Activated B cell treated with CpG ODN at 0.5 μM for 24 hours (primary cell): ENCODE measurements around the gene ARMH1. TPM values are rescaled to one million over a fixed set of nuclear protein-coding genes. Genes with fewer than 3 reads are reported as not detected.

ENCODE experiments used
- ATAC-seq: fragments of 200-7000 bp; cut with Tn5 transposase; one replicate; pipeline ENCODE4 v1.10.0; 2021; ENCODE audit warnings: low read depth, mild to moderate bottlenecking, moderate library complexity
- CTCF ChIA-PET: fragments of 350-600 bp; sonication (Branson Sonifier 250); formaldehyde crosslinking; loops from one replicate; lab custom pipeline; 2021; ENCODE audit warnings: antibody characterized with exemption; lab: Charles Lee
- POLR2A ChIA-PET: fragments of 350-600 bp; sonication (Branson Sonifier 250); formaldehyde crosslinking; loops from one replicate; lab custom pipeline; 2021; ENCODE audit warnings: antibody characterized with exemption; lab: Charles Lee
- DNase-seq: peaks from one replicate; pipeline ENCODE4 v3.0.0; 2022
- H3K27ac Mint-ChIP-seq: one replicate; pipeline ENCODE4 v1.8.0; 2020; ENCODE audit warnings: mixed read lengths
- H3K27me3 Mint-ChIP-seq: one replicate; pipeline ENCODE4 v1.8.0; 2021; ENCODE audit warnings: mixed read lengths
- H3K36me3 Mint-ChIP-seq: one replicate; pipeline ENCODE4 v1.8.0; 2021; ENCODE audit warnings: low read depth, mixed read lengths
- H3K4me1 Mint-ChIP-seq: one replicate; pipeline ENCODE4 v1.8.0; 2021; ENCODE audit warnings: mixed read lengths
- H3K4me3 Mint-ChIP-seq: one replicate; pipeline ENCODE4 v1.8.0; 2020; ENCODE audit warnings: mild to moderate bottlenecking, mixed read lengths
- H3K9me3 Mint-ChIP-seq: one replicate; pipeline ENCODE4 v1.8.0; 2020; ENCODE audit warnings: mixed read lengths
- CTCF ChIP-seq: fragments of 200-600 bp; IDR thresholded peaks from one replicate; pipeline ENCODE4 v1.8.0; 2022; ENCODE audit warnings: antibody characterized with exemption, mild to moderate bottlenecking
- intact Hi-C: fragments of 100-400 bp; cut with micrococcal nuclease; formaldehyde crosslinking; loops from one replicate; pipeline ENCODE4 v1.15.1; 2024
- total RNA-seq: library from RNA; stranded (reverse); gene quantifications from 2 replicates; pipeline ENCODE4 v1.2.3, GENCODE V29; 2022

Gene ARMH1
- total RNA-seq, 1 donor from 2014 or later = 18.1 TPM

- intact Hi-C loops = loop anchor here (10.0 kb wide), 1 partner anchor 641 kb away; the partner anchor contains the start of gene CCDC24
- Mint-ChIP-seq H3K9me3 (no peaks in the 10 kb centered on the region), H3K36me3 (peaks cover 66% of the 10 kb centered on the region), H3K4me3 (no peak overlapping the region), H3K27me3 (no peaks in the 10 kb centered on the region), H3K4me1 (peaks cover 38% of the 10 kb centered on the region), H3K27ac (no peak overlapping the region)
- ChIA-PET CTCF (interaction anchor here (0.9 kb wide), 1 partner anchor 17 kb away, joined by 3 read pairs; no protein-coding TSS in a partner anchor), POLR2A (interaction anchor here (4.9 kb wide), 1 partner anchor 38 kb away, joined by 58 read pairs; the partner anchor contains the start of genes ARMH1 and TMEM53)
- no peak for TF ChIP-seq CTCF
- no peak for ATAC-seq
- DNase-seq = no peak
Measured at GRCh38 chr1:44635439-44635838, 39.1 kb upstream of the ARMH1 start.

DNA sequence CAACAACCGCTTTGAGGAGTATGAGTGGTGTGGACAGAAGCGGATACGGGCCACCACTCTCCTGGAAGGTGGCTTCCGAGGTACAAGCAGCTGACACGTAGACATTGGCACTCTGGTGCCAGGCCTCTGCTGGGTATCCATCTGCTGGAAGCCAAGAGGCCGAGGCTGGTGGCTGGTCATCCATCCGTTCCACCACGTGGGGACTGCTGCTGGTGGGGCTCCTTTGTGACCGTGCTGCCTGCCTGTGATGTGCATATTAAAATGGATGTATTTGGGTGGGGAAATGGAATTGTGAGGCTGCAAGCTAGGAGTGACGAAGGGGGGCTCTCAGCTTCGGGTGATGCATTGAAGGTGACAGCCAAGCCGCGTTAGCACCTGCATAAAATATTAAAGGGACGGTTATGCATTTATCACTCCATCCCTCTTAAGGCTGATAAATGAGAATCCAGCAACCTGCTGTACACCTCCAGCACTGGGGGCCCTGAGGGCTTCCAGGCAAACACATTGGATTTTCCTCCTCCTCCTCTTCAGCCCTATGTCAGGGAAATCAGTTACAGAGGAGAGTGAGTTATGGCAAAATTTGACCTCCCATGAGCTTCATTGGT, 38.3 kb upstream of the ARMH1 start:
- no peak overlapping the region for H3K27ac Mint-ChIP-seq
- intact Hi-C loops = loop anchor here (10.0 kb wide), 1 partner anchor 641 kb away; the partner anchor contains the start of gene CCDC24
- no peaks in the 10 kb centered on the region for H3K9me3 Mint-ChIP-seq
- H3K36me3 Mint-ChIP-seq = peaks cover 74% of the 10 kb centered on the region
- TF ChIP-seq CTCF = no peak
- H3K4me3 Mint-ChIP-seq = no peak overlapping the region
- ChIA-PET CTCF (interaction anchor here (0.9 to 1.1 kb wide), 2 partner anchors 16 to 26 kb away, joined by 3 to 5 read pairs; no protein-coding TSS in a partner anchor), POLR2A (interaction anchor here (0.5 to 1.2 kb wide), 4 partner anchors 38 to 1691 kb away, joined by 3 read pairs; partner anchors contain the start of genes ARMH1 and TMEM53)
- DNase-seq (no peak), ATAC-seq (no peak)
- no peaks in the 10 kb centered on the region for H3K27me3 Mint-ChIP-seq
- peaks cover 32% of the 10 kb centered on the region for H3K4me1 Mint-ChIP-seq

DNA sequence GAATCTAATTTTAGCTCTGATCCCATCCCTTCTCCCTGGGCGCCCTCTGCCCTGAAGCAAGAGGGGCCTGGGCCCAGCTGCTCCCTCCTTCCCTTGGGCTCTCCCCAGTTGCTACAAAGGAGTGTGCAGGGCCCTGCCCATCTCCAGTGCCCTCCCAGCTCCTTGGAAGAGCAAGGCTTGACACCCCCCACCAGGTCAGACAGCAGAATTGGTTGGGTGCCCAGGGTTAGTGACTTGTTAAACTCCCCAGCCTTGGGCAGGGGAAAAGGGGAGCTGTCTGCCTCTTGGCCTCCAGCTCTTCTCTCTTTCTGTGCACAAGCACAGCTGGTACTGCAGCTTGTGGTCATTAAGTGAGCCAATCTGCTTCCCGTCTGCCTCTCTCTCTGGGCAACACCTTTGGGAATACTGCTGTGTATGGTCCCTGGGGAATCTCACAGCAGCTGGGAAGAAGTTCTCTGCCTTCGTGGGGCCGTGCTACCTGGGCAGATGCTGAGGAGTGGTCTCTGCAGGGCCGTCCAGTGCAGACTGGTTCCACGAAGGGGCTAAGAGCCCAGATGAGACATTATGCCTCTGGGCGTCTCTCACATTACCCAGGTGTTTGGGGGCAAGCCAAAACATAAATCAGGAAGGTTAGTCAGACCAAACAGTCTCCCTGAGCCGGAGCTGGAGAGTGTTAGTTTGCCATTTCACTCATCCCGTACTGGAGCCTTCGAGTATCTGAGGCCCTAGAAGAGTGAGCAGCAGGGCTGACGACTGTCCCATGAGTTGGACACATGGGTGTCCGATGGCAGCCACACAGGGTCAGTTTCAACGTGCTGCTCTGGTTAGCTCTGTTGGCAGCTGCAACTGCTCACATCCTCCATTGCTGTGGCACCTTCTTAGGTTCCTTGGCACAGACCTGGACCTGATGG, 37.6 kb upstream of the ARMH1 start:
- H3K4me3 Mint-ChIP-seq = no peak overlapping the region
- ChIA-PET POLR2A (interaction anchor here (0.5 to 1.2 kb wide), 4 partner anchors 37 to 1691 kb away, joined by 3 read pairs; partner anchors contain the start of genes ARMH1 and TMEM53), CTCF (interaction anchor here (0.9 to 2.1 kb wide), 3 partner anchors 11 to 26 kb away, joined by 3 to 5 read pairs (median 5); no protein-coding TSS in a partner anchor)
- no peak overlapping the region for H3K27ac Mint-ChIP-seq
- H3K27me3 Mint-ChIP-seq = no peaks in the 10 kb centered on the region
- peaks cover 81% of the 10 kb centered on the region for H3K36me3 Mint-ChIP-seq
- H3K4me1 Mint-ChIP-seq = peaks cover 26% of the 10 kb centered on the region
- TF ChIP-seq CTCF = no peak
- H3K9me3 Mint-ChIP-seq = no peaks in the 10 kb centered on the region
- ATAC-seq (no peak), DNase-seq (no peak)
- intact Hi-C loops = loop anchor here (10.0 kb wide), 1 partner anchor 642 kb away; the partner anchor contains the start of gene CCDC24

DNA sequence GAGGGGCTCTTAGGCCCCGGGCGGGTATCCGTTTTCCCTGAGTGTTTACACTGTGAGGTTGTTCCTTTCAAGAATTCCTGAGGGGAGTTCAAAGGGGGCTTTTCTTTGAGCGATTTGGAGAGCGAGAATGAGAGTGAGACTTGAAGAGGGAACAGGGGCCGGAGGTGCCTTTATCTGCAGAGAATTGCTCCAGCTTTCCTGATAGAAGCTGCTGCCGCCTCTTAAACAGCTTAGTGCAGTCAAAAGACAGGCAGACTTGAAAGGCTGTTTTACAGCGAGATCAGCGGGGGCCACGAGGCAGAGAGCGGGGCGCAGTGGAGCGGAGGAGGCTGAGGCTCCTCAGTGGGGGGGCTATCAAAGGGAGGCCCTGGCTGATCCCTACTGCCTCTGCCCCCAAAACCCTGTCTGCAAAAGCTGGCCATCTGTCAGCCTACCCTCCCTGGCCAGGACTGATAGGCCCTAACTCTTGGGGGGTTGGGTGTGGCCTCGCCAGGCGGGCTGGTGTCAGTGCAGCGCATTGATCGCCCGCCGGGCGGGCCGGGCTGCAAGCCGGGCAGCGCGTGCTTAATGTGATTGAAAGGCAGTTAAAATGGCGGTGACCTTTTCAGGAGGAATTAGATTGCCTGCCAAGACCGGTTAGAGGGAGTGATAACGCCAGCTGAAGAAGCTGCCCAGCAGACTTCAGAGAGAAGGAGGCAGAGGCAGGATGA, 36.7 kb upstream of the ARMH1 start:
- ChIA-PET CTCF (interaction anchor here (2.1 kb wide), 1 partner anchor 10 kb away, joined by 5 read pairs; no protein-coding TSS in a partner anchor), POLR2A (interaction anchor here (1.5 kb wide), 1 partner anchor 84 kb away, joined by 4 read pairs; no protein-coding TSS in a partner anchor)
- Mint-ChIP-seq H3K4me3 (no peak overlapping the region), H3K27ac (no peak overlapping the region), H3K4me1 (peaks cover 20% of the 10 kb centered on the region), H3K27me3 (no peaks in the 10 kb centered on the region), H3K9me3 (no peaks in the 10 kb centered on the region), H3K36me3 (peaks cover 90% of the 10 kb centered on the region)
- TF ChIP-seq CTCF = no peak
- DNase-seq = no peak
- ATAC-seq = no peak
- intact Hi-C loops = loop anchor here (10.0 kb wide), 1 partner anchor 643 kb away; the partner anchor contains the start of gene CCDC24
